ENCODE measurements around the gene EIF1. TPM values are rescaled to one million over a fixed set of nuclear protein-coding genes. Genes with fewer than 3 reads are reported as not detected.

Gene EIF1
- polyA plus RNA-seq, 2 of the 4 experiments (the other 2 are of a cell fraction): 834 to 873 TPM

GRCh38 chr17:41664172-41664457 is 24.6 kb upstream of the EIF1 start:
- 64% methylated on average over 2 of the region's 2 CpGs for WGBS (ENCODE audit: missing lambda C conversion rate)
- TF ChIP-seq MAFK (IDR thresholded peaks at IDR 0.05; ENCODE audit: partially characterized antibody) (no peak), BHLHE40 (IDR thresholded peaks at IDR 0.05; ENCODE audit: low read depth, low read length) (no peak), ZSCAN20 (CRISPR knock-in tag; IDR thresholded peaks at IDR 0.05) (no peak), RAD21 (conservative IDR thresholded peaks at IDR 0.05 in 1 of 2, IDR thresholded peaks at IDR 0.05 in 1 of 2) (no peak), CEBPB (IDR thresholded peaks at IDR 0.05) (no peak), FOXS1 (CRISPR knock-in tag; IDR thresholded peaks at IDR 0.05) (no peak), CHD4 (IDR thresholded peaks at IDR 0.05; ENCODE audit: borderline replicate concordance) (no peak), RFX5 (IDR thresholded peaks at IDR 0.05) (no peak), PHF8 (IDR thresholded peaks at IDR 0.05; ENCODE audit: borderline replicate concordance, low read depth) (no peak), JUNB (IDR thresholded peaks at IDR 0.05) (no peak), RNF2 (IDR thresholded peaks at IDR 0.05; ENCODE audit: borderline replicate concordance, low read depth) (no peak), JUN (IDR thresholded peaks at IDR 0.05) (no peak), EHF (CRISPR knock-in tag; IDR thresholded peaks at IDR 0.05) (no peak), RARB (CRISPR knock-in tag; IDR thresholded peaks at IDR 0.05) (no peak), HMGXB4 (CRISPR knock-in tag; IDR thresholded peaks at IDR 0.05; ENCODE audit: borderline replicate concordance) (no peak)
- no peaks in the 10 kb centered on the region for H3K9me3 ChIP-seq
- DNase-seq (ENCODE audit: low read depth in 1 of 2, low spot score in 1 of 2): no peak
- H3K4me3 ChIP-seq: no peak overlapping the region
- FAIRE-seq: no peak
- H3K4me2 ChIP-seq: no peak overlapping the region
- ChIA-PET CTCF (interaction anchor here (0.6 to 20.9 kb wide), 29 partner anchors 16 to 1535 kb away, joined by 3 to 678 read pairs (median 13); partner anchors contain the start of genes EIF1, KRT12, KRT14 and KRT36), POLR2A (interaction anchor here (0.8 to 1.1 kb wide), 2 partner anchors 24 to 761 kb away, joined by 3 to 4 read pairs; no protein-coding TSS in a partner anchor)
- ATAC-seq: no peak
- H3K4me1 ChIP-seq: peaks cover 23% of the 10 kb centered on the region
- H3K27ac ChIP-seq: 0 out of 6 replicates have a peak overlapping the region, but pooled peaks of 1 of the 2 experiments have one; percentile 12

GRCh38 chr17:41664587-41665565 is 23.8 kb upstream of the EIF1 start:
- H3K9me3 ChIP-seq: no peaks in the 10 kb centered on the region
- H3K27ac ChIP-seq: peak overlapping the region; percentile 86 to 92; a peak in 5 of 6 replicates
- 66% methylated on average over 9 of the region's 15 CpGs for WGBS (ENCODE audit: missing lambda C conversion rate)
- no peak for FAIRE-seq
- H3K4me3 ChIP-seq: no peak overlapping the region; the same call in 2 of the 3 replicates
- no peak for DNase-seq (ENCODE audit: low read depth in 1 of 2, low spot score in 1 of 2)
- peaks cover 23% of the 10 kb centered on the region for H3K4me1 ChIP-seq
- POLR2A ChIA-PET: interaction anchor here (0.6 to 1.9 kb wide), 8 partner anchors 14 to 846 kb away, joined by 3 to 15 read pairs (median 6); partner anchors contain the start of gene EIF1
- CTCF ChIA-PET: interaction anchor here (0.6 to 20.9 kb wide), 69 partner anchors 17 to 1358 kb away, joined by 3 to 678 read pairs (median 5); partner anchors contain the start of genes EIF1, KRT19 and KRT36
- peak overlapping the region; percentile 95 for H3K4me2 ChIP-seq
- no peak for ATAC-seq
- TF ChIP-seq ZNF302 (CRISPR knock-in tag; IDR thresholded peaks at IDR 0.05) (no peak), KDM1A (IDR thresholded peaks at IDR 0.05; ENCODE audit: low read depth) (peak; percentile 77; the same call in 1 of the 2 replicates)

- Histone ChIP-seq H3K4me1 (peaks cover 23% of the 10 kb centered on the region), H3K4me3 (peak overlapping the region; percentile 47), H3K9me3 (no peaks in the 10 kb centered on the region), H3K4me2 (peak overlapping the region; percentile 95), H3K27ac (peak overlapping the region; percentile 86 to 92)
- ChIA-PET POLR2A (interaction anchor here (0.5 to 1.9 kb wide), 9 partner anchors 13 to 1164 kb away, joined by 3 to 15 read pairs (median 5); partner anchors contain the start of genes EIF1 and TNS4), CTCF (interaction anchor here (0.6 to 20.9 kb wide), 67 partner anchors 18 to 1445 kb away, joined by 3 to 678 read pairs (median 4); partner anchors contain the start of genes EIF1, KRT19 and KRT24)
- ATAC-seq (peak; percentile 72 to 91), FAIRE-seq (no peak), DNase-seq (ENCODE audit: low read depth in 1 of 2, low spot score in 1 of 2) (peak; percentile 89 to 100)
- 17% methylated on average over 37 of the region's 39 CpGs for WGBS (ENCODE audit: missing lambda C conversion rate)
- TF ChIP-seq CBX8 (IDR thresholded peaks at IDR 0.05) (no peak), BHLHE40 (IDR thresholded peaks at IDR 0.05; ENCODE audit: low read depth, low read length) (no peak), RAD21 (conservative IDR thresholded peaks at IDR 0.05 in 1 of 2, IDR thresholded peaks at IDR 0.05 in 1 of 2) (peak in 1 of 2 experiments; percentile 46; a peak in 2 of 5 replicates), TFCP2L1 (CRISPR knock-in tag; IDR thresholded peaks at IDR 0.05) (0 out of 2 replicates have a peak, but pooled peaks have one; percentile 38), EP300 (IDR thresholded peaks at IDR 0.05) (no peak), POLR2A (IDR thresholded peaks at IDR 0.05; ENCODE audit: low read length) (peak; percentile 74), SMC3 (IDR thresholded peaks at IDR 0.05) (peak; percentile 54), E2F6 (IDR thresholded peaks at IDR 0.05; ENCODE audit: borderline replicate concordance, low read depth) (peak; percentile 53; the same call in 1 of the 2 replicates), MAX (IDR thresholded peaks at IDR 0.05) (peak; percentile 88), HOXA7 (CRISPR knock-in tag; IDR thresholded peaks at IDR 0.05) (no peak), RARB (CRISPR knock-in tag; IDR thresholded peaks at IDR 0.05) (peak; percentile 53; the same call in 1 of the 2 replicates), FOSL2 (IDR thresholded peaks at IDR 0.05) (no peak), FOSL2 (CRISPR knock-in tag; IDR thresholded peaks at IDR 0.05) (no peak), CTCF (IDR thresholded peaks at IDR 0.05) (peak; percentile 98)
These were observed 23.0 kb upstream of the EIF1 start for GRCh38 chr17:41665566-41666236.
